OCI-LY1 (cell line): ENCODE data around the gene ZNF718.

ENCODE experiments used
- H2AFZ ChIP-seq: fragments of 200-600 bp; sonication (generic), shearing (Covaris generic); 2 replicates; pipeline ENCODE4 v1.6.0; 2014; ENCODE audit warnings: antibody characterized with exemption, mild to moderate bottlenecking, low read length
- H3F3A ChIP-seq: fragments of 200-600 bp; sonication (generic), shearing (Covaris generic); 2 replicates; pipeline ENCODE4 v1.6.0; 2014; ENCODE audit warnings: mild to moderate bottlenecking, antibody characterized with exemption, low read length, moderate library complexity; ENCODE audit not compliant: insufficient read depth
- H3K27ac ChIP-seq: fragments of 200-600 bp; sonication (generic); 2 replicates; pipeline ENCODE4 v1.5.1; 2014; ENCODE audit warnings: low read length, mixed run types, mild to moderate bottlenecking, low read depth; ENCODE audit not compliant: poor library complexity, severe bottlenecking
- H3K27me3 ChIP-seq: fragments of 200-600 bp; sonication (generic); 2 replicates; pipeline ENCODE4 v1.6.0; 2014; ENCODE audit warnings: antibody characterized with exemption, mild to moderate bottlenecking, low read length, moderate library complexity; ENCODE audit not compliant: insufficient read depth
- H3K36me3 ChIP-seq: fragments of 200-600 bp; sonication (generic); 2 replicates; pipeline ENCODE4 v1.6.1; 2014; ENCODE audit warnings: mild to moderate bottlenecking, antibody characterized with exemption, low read length, moderate library complexity, mixed read lengths; ENCODE audit not compliant: insufficient read depth
- H3K4me1 ChIP-seq: fragments of 200-600 bp; sonication (generic); 2 replicates; pipeline ENCODE4 v1.5.1; 2014; ENCODE audit warnings: mild to moderate bottlenecking, low read length, moderate library complexity; ENCODE audit not compliant: insufficient read depth, severe bottlenecking
- H3K4me2 ChIP-seq: fragments of 200-600 bp; sonication (generic), shearing (Covaris generic); 2 replicates; pipeline ENCODE4 v1.6.1; 2014; ENCODE audit warnings: low read length
- H3K4me3 ChIP-seq: fragments of 200-600 bp; sonication (generic); 2 replicates; pipeline ENCODE4 v1.5.1; 2014; ENCODE audit warnings: low read length, low read depth, mild to moderate bottlenecking, mixed read lengths; ENCODE audit not compliant: poor library complexity, severe bottlenecking
- H3K79me2 ChIP-seq: fragments of 200-600 bp; shearing (Covaris generic); 2 replicates; pipeline ENCODE4 v1.6.1; 2016; ENCODE audit warnings: mixed run types, low read length, mixed read lengths; ENCODE audit not compliant: insufficient read depth
- H3K9ac ChIP-seq: fragments of 200-600 bp; sonication (generic), shearing (Covaris generic); 2 replicates; pipeline ENCODE4 v1.6.1; 2014; ENCODE audit warnings: mild to moderate bottlenecking, low read length, mixed read lengths
- H3K9me2 ChIP-seq: fragments of 200-600 bp; sonication (generic), shearing (Covaris generic); 2 replicates; pipeline ENCODE4 v1.6.1; 2014; ENCODE audit warnings: low read depth, mild to moderate bottlenecking, low read length, mixed read lengths
- H3K9me3 ChIP-seq: fragments of 200-600 bp; shearing (Covaris generic); 2 replicates; pipeline ENCODE4 v1.6.1; 2014; ENCODE audit warnings: low read length, mixed read lengths
- H4K20me1 ChIP-seq: fragments of 200-600 bp; sonication (generic), shearing (Covaris generic); 2 replicates; pipeline ENCODE4 v1.6.0; 2016; ENCODE audit warnings: mild to moderate bottlenecking, low read length; ENCODE audit not compliant: insufficient read depth
- EZH2 ChIP-seq: fragments of 200-600 bp; sonication (generic), shearing (Covaris generic); IDR thresholded peaks from 2 replicates; pipeline ENCODE4 v1.8.0; 2017; ENCODE audit warnings: borderline replicate concordance, mixed run types, mild to moderate bottlenecking, antibody characterized with exemption, low read length, moderate library complexity, mixed read lengths
- TF ChIP-seq, protein P1 (sequence below): fragments of 200-600 bp; sonication (generic), shearing (Covaris generic); IDR thresholded peaks from 2 replicates; pipeline ENCODE4 v1.5.1; 2017; ENCODE audit warnings: mild to moderate bottlenecking, antibody characterized with exemption, low read length, moderate library complexity, mixed read lengths

Gene ZNF718

DNA sequence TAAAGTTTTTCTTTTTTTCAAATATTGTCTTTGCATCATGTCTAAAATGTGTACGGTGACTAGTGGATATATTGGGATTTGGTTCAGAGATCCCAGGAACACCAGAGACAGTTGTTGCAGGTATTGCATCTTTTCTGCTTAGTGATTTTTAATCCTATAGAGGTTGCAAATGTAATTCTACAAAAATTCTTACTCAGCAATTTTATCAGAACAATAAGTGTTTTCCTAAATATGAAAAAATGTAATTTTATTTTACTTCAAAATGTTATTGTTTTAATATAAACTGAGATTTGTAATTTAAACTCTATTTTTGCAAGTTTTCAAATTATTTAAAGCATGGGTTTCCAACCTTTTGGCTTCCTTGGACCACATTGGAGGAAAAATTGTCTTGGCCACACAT, 8.2 kb downstream of the ZNF718 start:
- H3F3A ChIP-seq: no peaks in the 10 kb centered on the region
- no peak overlapping the region for H3K4me3 ChIP-seq
- H3K9me2 ChIP-seq: no peaks in the 10 kb centered on the region
- no peaks in the 10 kb centered on the region for H4K20me1 ChIP-seq
- TF ChIP-seq, protein P1, sequence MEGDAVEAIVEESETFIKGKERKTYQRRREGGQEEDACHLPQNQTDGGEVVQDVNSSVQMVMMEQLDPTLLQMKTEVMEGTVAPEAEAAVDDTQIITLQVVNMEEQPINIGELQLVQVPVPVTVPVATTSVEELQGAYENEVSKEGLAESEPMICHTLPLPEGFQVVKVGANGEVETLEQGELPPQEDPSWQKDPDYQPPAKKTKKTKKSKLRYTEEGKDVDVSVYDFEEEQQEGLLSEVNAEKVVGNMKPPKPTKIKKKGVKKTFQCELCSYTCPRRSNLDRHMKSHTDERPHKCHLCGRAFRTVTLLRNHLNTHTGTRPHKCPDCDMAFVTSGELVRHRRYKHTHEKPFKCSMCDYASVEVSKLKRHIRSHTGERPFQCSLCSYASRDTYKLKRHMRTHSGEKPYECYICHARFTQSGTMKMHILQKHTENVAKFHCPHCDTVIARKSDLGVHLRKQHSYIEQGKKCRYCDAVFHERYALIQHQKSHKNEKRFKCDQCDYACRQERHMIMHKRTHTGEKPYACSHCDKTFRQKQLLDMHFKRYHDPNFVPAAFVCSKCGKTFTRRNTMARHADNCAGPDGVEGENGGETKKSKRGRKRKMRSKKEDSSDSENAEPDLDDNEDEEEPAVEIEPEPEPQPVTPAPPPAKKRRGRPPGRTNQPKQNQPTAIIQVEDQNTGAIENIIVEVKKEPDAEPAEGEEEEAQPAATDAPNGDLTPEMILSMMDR: no peak
- TF ChIP-seq EZH2: no peak
- peaks cover 26% of the 10 kb centered on the region; the same call in 1 of the 2 replicates for H3K79me2 ChIP-seq
- no peak overlapping the region for H3K27ac ChIP-seq
- no peak overlapping the region for H2AFZ ChIP-seq
- peaks cover 45% of the 10 kb centered on the region for H3K36me3 ChIP-seq
- no peaks in the 10 kb centered on the region for H3K4me1 ChIP-seq
- peaks cover 3% of the 10 kb centered on the region; the same call in 1 of the 2 replicates for H3K9me3 ChIP-seq
- H3K9ac ChIP-seq: no peak overlapping the region
- H3K4me2 ChIP-seq: no peak overlapping the region
- H3K27me3 ChIP-seq: no peaks in the 10 kb centered on the region

DNA sequence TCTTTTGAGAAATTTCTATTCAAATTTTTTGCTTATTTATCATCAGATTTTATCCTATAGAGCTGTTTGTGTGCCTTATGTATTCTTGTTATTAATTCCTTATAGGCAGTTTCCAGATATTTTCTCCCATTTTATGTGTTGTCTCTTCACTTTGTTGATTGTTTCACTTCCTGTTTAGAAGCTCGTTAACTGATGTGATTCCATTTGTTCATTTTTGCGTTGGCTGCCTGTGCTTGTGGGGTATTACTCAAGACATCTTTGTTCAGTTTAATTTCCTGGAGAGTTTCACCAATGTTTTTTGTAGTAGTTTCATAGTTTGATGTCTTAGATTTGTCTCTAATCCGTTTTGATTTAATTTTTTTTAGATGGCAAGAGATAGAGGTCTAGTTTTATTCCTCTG, 14.6 kb downstream of the ZNF718 start:
- H3F3A ChIP-seq: no peaks in the 10 kb centered on the region
- no peak overlapping the region for H3K4me2 ChIP-seq
- H3K27ac ChIP-seq: no peak overlapping the region
- no peaks in the 10 kb centered on the region for H4K20me1 ChIP-seq
- peaks cover 93% of the 10 kb centered on the region for H3K36me3 ChIP-seq
- peaks cover 26% of the 10 kb centered on the region; the same call in 1 of the 2 replicates for H3K79me2 ChIP-seq
- no peaks in the 10 kb centered on the region for H3K27me3 ChIP-seq
- no peak overlapping the region for H2AFZ ChIP-seq
- H3K9me2 ChIP-seq: no peaks in the 10 kb centered on the region
- H3K9me3 ChIP-seq: peaks cover 5% of the 10 kb centered on the region; the same call in 1 of the 2 replicates
- TF ChIP-seq EZH2: no peak
- TF ChIP-seq, protein P1: no peak
- H3K4me1 ChIP-seq: no peaks in the 10 kb centered on the region
- no peak overlapping the region for H3K9ac ChIP-seq
- H3K4me3 ChIP-seq: no peak overlapping the region

DNA sequence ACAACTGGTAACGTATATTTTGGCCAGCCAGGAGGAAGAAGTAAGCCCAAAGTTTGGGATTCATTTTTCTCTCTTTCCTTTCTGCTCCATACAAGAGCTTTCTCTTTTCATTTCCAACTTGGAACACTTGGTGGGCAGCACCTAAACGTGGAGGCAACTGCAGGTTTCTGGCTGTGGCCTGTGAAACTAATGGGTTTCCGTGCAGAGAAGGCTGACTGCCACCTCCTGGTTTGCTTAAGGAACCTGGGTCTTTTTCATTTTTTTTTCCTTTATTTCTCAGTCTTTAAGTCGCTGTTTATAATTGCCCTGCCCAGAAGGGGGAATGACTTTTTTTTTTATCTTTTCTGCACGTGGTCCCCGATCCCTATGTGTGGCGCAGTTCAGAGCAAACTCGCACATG, 15.4 kb downstream of the ZNF718 start:
- no peaks in the 10 kb centered on the region for H4K20me1 ChIP-seq
- no peaks in the 10 kb centered on the region for H3K4me1 ChIP-seq
- H3K4me2 ChIP-seq: no peak overlapping the region
- peaks cover 85% of the 10 kb centered on the region for H3K36me3 ChIP-seq
- peaks cover 21% of the 10 kb centered on the region; the same call in 1 of the 2 replicates for H3K79me2 ChIP-seq
- no peak overlapping the region for H3K4me3 ChIP-seq
- no peak overlapping the region for H3K27ac ChIP-seq
- H3K9me3 ChIP-seq: peaks cover 5% of the 10 kb centered on the region; the same call in 1 of the 2 replicates
- no peaks in the 10 kb centered on the region for H3K27me3 ChIP-seq
- H3K9me2 ChIP-seq: no peaks in the 10 kb centered on the region
- no peak overlapping the region for H2AFZ ChIP-seq
- H3F3A ChIP-seq: no peaks in the 10 kb centered on the region
- TF ChIP-seq EZH2: no peak
- TF ChIP-seq, protein P1: no peak
- H3K9ac ChIP-seq: no peak overlapping the region
